Activated CD4-positive, alpha-beta T cell treated with anti-CD3 and anti-CD28 coated beads for 36 hours (primary cell): ENCODE measurements around the gene SLC50A1. TPM values are rescaled to one million over a fixed set of nuclear protein-coding genes. Genes with fewer than 3 reads are reported as not detected.
A peak's percentile ranks its signal among the peaks of the same experiment; 100 is the strongest.
"Not testable (repeated sequence)": the region's sequence is repeated elsewhere in the genome, so short reads cannot be mapped to it uniquely, and the experiment has no call there.

Experiments
- ATAC-seq: fragments of 200-7000 bp; cut with Tn5 transposase; one replicate; pipeline ENCODE4 v1.10.0; 2021; ENCODE audit warnings: mild to moderate bottlenecking, moderate library complexity
- CTCF ChIA-PET: fragments of 350-600 bp; sonication (Branson Sonifier 250); formaldehyde crosslinking; loops from one replicate; lab custom pipeline; 2021; ENCODE audit warnings: antibody characterized with exemption; lab: Charles Lee
- POLR2A ChIA-PET: fragments of 350-600 bp; sonication (Branson Sonifier 250); formaldehyde crosslinking; loops from one replicate; lab custom pipeline; 2021; ENCODE audit warnings: antibody characterized with exemption, inconsistent platforms; lab: Charles Lee
- DNase-seq: peaks from one replicate; pipeline ENCODE4 v3.0.0-alpha.2; 2020
- H3K27ac Mint-ChIP-seq: one replicate; pipeline ENCODE4 v1.8.0; 2021; ENCODE audit warnings: mixed read lengths
- H3K27me3 Mint-ChIP-seq: one replicate; pipeline ENCODE4 v1.8.0; 2021; ENCODE audit warnings: mixed read lengths
- H3K36me3 Mint-ChIP-seq: one replicate; pipeline ENCODE4 v1.8.0; 2021; ENCODE audit warnings: low read depth, mixed read lengths
- H3K4me1 Mint-ChIP-seq: one replicate; pipeline ENCODE4 v1.8.0; 2021; ENCODE audit warnings: mixed read lengths
- H3K4me3 Mint-ChIP-seq: one replicate; pipeline ENCODE4 v1.8.0; 2021; ENCODE audit warnings: mild to moderate bottlenecking, moderate library complexity, mixed read lengths
- H3K9me3 Mint-ChIP-seq: one replicate; pipeline ENCODE4 v1.8.0; 2021; ENCODE audit warnings: low read depth, mixed read lengths
- intact Hi-C, 2 experiments: fragments of 100-400 bp; cut with DNase I in 1 of 2; cut with micrococcal nuclease in 1 of 2; formaldehyde crosslinking; loops; one replicate each; pipeline versions ENCODE4 v1.14.2 to v1.15.1; 2022 to 2024; cut with DNase I, micrococcal nuclease
- total RNA-seq, 2 experiments: library from RNA; stranded (reverse); gene quantifications; one replicate each; pipeline ENCODE4 v1.2.3, GENCODE V29; 2021

The SLC50A1 gene
- total RNA-seq, 2 experiments from 2014 or later = 50.2 to 58.0 TPM

DNA sequence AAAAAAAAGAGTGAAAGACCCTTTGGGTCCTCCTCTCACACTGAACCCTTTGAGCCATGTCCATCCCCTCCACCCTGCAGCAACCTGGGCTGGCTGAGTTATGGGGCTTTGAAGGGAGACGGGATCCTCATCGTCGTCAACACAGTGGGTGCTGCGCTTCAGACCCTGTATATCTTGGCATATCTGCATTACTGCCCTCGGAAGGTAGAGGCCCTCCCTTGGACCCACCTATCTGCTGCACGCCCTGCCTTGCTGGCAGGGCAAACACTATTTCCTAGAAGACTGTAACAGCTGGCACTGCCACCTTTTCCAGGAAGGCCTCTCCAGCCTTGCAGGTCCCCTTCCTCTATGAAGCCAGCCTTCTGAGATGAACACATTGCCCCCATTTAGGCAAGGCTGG is 1.1 kb downstream of the SLC50A1 start:
- ATAC-seq = no peak
- H3K4me1 Mint-ChIP-seq = peaks cover 37% of the 10 kb centered on the region
- peak overlapping the region; percentile 96 for H3K4me3 Mint-ChIP-seq
- no peaks in the 10 kb centered on the region for H3K9me3 Mint-ChIP-seq
- H3K36me3 Mint-ChIP-seq = peaks cover 34% of the 10 kb centered on the region
- intact Hi-C loops = loop anchor here in 1 of 2 experiments (5.0 kb wide), 5 partner anchors 179 to 914 kb away; partner anchors contain the start of genes GON4L, PBXIP1, RUSC1 and SYT11
- H3K27ac Mint-ChIP-seq = peak overlapping the region; percentile 97
- DNase-seq = peak; percentile 30
- CTCF ChIA-PET = interaction anchor here (0.6 to 3.7 kb wide), 5 partner anchors 36 to 138 kb away, joined by 3 to 28 read pairs (median 3); partner anchors contain the start of genes KRTCAP2 and TRIM46
- H3K27me3 Mint-ChIP-seq = no peaks in the 10 kb centered on the region
- POLR2A ChIA-PET = interaction anchor here (1.4 kb wide), 1 partner anchor 36 kb away, joined by 5 read pairs; the partner anchor contains the start of gene KRTCAP2

DNA sequence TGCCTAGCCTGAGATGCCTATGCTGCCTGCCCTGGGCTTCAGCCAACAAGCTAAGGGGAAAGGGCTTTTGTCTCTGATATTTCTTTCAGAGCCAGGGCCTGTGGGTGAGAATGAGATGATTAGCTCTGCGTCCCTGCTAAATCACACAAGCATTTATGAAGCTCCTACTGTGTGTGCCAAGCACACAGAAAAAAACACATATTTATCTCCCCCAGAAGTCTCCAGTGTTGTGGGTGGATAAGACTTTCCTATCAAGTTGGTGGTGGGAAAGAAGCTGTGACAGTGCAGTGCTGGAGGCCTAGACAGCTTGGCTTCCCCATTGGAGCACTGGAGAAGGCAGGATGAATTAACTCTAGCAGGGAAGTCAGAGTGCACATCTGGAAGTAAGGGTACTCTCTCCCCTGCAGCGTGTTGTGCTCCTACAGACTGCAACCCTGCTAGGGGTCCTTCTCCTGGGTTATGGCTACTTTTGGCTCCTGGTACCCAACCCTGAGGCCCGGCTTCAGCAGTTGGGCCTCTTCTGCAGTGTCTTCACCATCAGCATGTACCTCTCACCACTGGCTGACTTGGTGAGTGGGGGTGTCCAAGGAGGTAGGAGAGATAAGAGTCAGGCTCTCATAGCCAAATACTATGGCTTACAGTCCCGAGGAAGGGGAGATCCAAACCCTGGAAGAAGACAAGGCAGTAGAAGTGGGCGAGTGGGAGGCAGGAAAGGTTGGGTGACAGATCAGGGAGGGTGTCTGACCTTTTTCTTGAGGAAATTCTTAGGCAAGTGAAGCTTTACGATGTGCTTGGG is 1.7 kb downstream of the SLC50A1 start:
- intact Hi-C loops = loop anchor here in 1 of 2 experiments (5.0 kb wide), 5 partner anchors 180 to 915 kb away; partner anchors contain the start of genes GON4L, PBXIP1, RUSC1 and SYT11
- Mint-ChIP-seq H3K27me3 (no peaks in the 10 kb centered on the region), H3K27ac (peak overlapping the region; percentile 97), H3K9me3 (no peaks in the 10 kb centered on the region), H3K4me3 (peak overlapping the region; percentile 96), H3K36me3 (peaks cover 34% of the 10 kb centered on the region), H3K4me1 (peaks cover 37% of the 10 kb centered on the region)
- CTCF ChIA-PET = interaction anchor here (0.6 to 3.7 kb wide), 7 partner anchors 36 to 138 kb away, joined by 3 to 28 read pairs (median 4); partner anchors contain the start of genes KRTCAP2 and TRIM46
- ATAC-seq (no peak), DNase-seq (no peak)
- POLR2A ChIA-PET = no interaction called here

DNA sequence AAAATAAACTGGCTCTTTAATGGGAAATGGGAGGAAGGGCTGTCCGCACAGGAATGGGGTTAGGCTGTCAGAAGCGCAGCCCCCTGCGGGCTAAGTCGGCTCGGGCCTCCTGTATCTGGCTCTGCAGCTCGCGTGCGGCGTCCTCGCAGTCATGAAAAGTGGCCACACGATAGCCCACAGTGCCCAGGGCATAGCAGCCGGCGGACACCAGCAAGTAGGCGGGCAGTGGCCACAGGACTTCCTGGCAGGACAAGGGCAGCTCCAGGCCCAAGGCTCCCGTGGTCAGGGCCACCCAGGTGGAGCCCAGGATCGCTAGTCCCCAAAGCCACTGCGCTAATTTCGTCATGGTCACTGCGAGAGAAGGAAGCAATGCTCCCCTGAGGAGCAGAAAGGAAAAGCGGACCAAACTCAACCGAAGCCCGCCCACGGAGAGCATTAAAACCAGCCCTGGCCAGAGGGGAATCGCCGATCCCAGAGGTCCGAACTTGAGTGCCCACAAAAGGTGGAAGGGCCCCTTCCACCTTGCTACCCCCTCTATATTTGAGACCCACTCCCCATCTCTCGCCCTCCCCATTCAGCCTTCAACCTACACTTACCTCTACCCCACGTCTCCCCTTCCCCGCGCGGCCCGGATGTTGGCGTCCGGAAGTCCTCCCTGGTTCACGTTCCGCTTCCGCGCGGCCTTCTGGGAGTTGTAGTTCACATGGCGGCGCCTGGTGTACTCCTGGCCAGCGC is 4.4 kb downstream of the SLC50A1 start, which contains the start of gene DPM3:
TSS of gene DPM3 (minus strand) at position 637 of the 735 bp plus-strand sequence. CDS start at position 346, 291 bp downstream.
- ChIA-PET POLR2A (interaction anchor here (0.6 kb wide), 1 partner anchor 35 kb away, joined by 3 read pairs; no protein-coding TSS in a partner anchor), CTCF (interaction anchor here (0.7 to 2.0 kb wide), 6 partner anchors 28 to 1321 kb away, joined by 3 to 7 read pairs (median 4); partner anchors contain the start of gene KRTCAP2)
- peak within 1 kb of the TSS; percentile 91 for H3K4me3 Mint-ChIP-seq
- peaks cover 33% of the 10 kb centered on the region for H3K36me3 Mint-ChIP-seq
- ATAC-seq (peak; percentile 82), DNase-seq (peak; percentile 96)
- intact Hi-C loops = loop anchor here (1.0 to 5.0 kb wide), 8 partner anchors 33 to 918 kb away; partner anchors contain the start of genes KRTCAP2 (in 2 of the 2), TRIM46 (in 2 of the 2), GON4L (in 1 of the 2) and PBXIP1 (in 1 of the 2)
- H3K27me3 Mint-ChIP-seq = no peaks in the 10 kb centered on the region
- peaks cover 31% of the 10 kb centered on the region for H3K4me1 Mint-ChIP-seq
- peak within 1 kb of the TSS; percentile 90 for H3K27ac Mint-ChIP-seq
- H3K9me3 Mint-ChIP-seq = no peaks in the 10 kb centered on the region

DNA sequence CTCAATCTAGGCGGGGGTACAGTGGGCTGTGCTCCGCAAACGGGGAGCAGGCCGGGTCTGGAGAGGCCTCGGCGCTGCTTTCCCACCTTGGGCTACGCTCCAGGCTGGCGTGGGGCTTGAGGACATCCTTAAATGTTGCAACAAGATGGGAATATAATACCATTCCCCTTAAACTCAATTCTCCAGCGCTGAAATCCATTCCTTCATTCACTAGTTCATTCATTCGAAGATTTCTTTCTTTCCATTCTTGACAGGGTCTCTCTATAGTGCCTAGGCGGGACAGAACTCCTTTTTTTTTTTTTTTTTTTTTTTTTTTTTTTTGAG is 4.9 kb downstream of the SLC50A1 start:
- POLR2A ChIA-PET = interaction anchor here (0.6 to 0.7 kb wide), 2 partner anchors 35 to 167 kb away, joined by 3 to 4 read pairs; no protein-coding TSS in a partner anchor
- no peaks in the 10 kb centered on the region for H3K9me3 Mint-ChIP-seq
- peaks cover 29% of the 10 kb centered on the region for H3K4me1 Mint-ChIP-seq
- ATAC-seq (no peak), DNase-seq (no peak)
- peak overlapping the region; percentile 90 for H3K27ac Mint-ChIP-seq
- H3K36me3 Mint-ChIP-seq = peaks cover 30% of the 10 kb centered on the region
- peaks cover 2% of the 10 kb centered on the region for H3K27me3 Mint-ChIP-seq
- peak overlapping the region; percentile 91 for H3K4me3 Mint-ChIP-seq
- CTCF ChIA-PET = interaction anchor here (0.7 to 2.0 kb wide), 4 partner anchors 27 to 918 kb away, joined by 3 to 7 read pairs (median 5); partner anchors contain the start of gene KRTCAP2
- intact Hi-C loops = loop anchor here (1.0 to 2.0 kb wide), 3 partner anchors 32 to 55 kb away; partner anchors contain the start of genes KRTCAP2 (in 2 of the 2) and TRIM46 (in 2 of the 2)

DNA sequence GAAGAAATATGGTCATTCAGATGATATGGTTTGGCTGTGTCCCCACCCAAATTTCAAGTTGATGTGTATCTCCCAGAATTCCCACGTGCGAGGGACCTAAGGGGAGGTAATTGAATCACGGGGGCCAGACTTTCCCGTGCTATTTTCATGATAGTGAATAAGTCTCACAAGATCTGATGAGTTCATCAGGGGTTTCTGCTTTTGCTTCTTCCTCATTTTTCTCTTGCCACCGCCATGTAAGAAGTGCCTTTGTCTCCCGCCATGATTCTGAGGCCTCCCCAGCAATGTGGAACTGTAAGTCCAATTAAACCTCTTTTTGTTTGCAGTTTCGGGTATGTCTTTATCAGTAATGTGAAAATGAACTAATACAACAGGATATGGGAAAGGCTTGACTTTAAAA is 6.1 kb downstream of the SLC50A1 start:
- H3K36me3 Mint-ChIP-seq = peaks cover 26% of the 10 kb centered on the region
- no peaks in the 10 kb centered on the region for H3K9me3 Mint-ChIP-seq
- ATAC-seq (no peak), DNase-seq (no peak)
- intact Hi-C loops = loop anchor here in 1 of 2 experiments (2.0 kb wide), 1 partner anchor 31 kb away; the partner anchor contains the start of genes KRTCAP2 and TRIM46
- no peak overlapping the region for H3K4me3 Mint-ChIP-seq
- H3K27me3 Mint-ChIP-seq = peaks cover 3% of the 10 kb centered on the region
- H3K4me1 Mint-ChIP-seq = peaks cover 27% of the 10 kb centered on the region
- POLR2A ChIA-PET = no interaction called here
- CTCF ChIA-PET = interaction anchor here (0.6 to 2.3 kb wide), 3 partner anchors 11 to 50 kb away, joined by 3 to 10 read pairs (median 5); no protein-coding TSS in a partner anchor
- no peak overlapping the region for H3K27ac Mint-ChIP-seq

DNA sequence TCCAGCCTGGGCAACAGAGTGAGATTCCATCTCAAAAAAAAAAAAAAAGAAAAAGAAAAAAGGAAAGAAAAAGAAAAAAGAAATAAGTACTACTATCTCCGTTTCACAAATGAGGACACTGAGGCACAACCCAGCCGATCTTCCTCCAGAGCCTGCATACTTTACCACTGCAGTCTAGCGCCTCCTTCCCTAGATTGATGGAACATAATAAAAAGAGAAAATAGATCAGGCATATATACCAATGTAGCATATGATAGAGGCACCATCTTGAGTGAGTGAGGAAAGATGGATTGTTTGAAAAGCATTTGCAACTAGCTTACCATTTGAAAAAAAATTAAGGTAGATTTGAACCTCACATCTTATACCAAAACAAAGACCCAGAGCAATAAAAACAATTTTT is 9.8 kb downstream of the SLC50A1 start:
- ChIA-PET POLR2A (no interaction called here), CTCF (interaction anchor here (0.6 to 1.3 kb wide), 3 partner anchors 54 to 295 kb away, joined by 3 to 5 read pairs (median 4); no protein-coding TSS in a partner anchor)
- ATAC-seq (no peak), DNase-seq (no peak)
- Mint-ChIP-seq H3K9me3 (no peaks in the 10 kb centered on the region), H3K36me3 (no peaks in the 10 kb centered on the region), H3K4me3 (no peak overlapping the region), H3K4me1 (peaks cover 8% of the 10 kb centered on the region), H3K27me3 (peaks cover 6% of the 10 kb centered on the region), H3K27ac (no peak overlapping the region)
- intact Hi-C loops = no loop called here

DNA sequence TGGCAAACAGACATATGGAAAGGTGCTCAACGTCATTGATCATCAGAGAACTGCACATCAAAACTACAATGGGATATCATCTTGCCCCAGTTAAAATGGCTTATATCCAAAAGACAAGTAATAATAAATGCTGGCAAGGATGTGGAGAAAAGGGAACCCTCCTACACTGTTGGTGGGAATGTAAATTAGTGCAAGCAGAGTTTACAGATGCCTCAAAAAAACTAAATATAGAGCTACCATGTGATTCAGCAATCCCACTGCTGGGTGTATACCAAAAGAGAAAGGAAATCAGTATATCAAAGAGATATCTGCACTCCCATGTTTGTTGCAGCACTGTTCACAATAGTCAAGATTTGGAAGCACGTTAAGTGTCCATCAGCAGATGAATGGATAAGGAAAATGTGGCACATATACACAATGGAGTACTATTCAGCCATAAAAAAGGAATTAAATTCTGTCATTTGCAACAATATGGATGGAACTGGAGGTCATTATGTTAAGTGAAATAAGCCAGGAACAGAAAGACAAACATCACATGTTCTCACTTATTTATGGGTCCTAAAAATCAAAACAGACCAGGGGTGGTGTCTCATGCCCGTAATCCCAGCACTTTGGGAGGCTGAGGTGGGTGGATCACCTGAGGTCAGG is 20.5 kb downstream of the SLC50A1 start:
- H3K36me3 Mint-ChIP-seq, H3K4me3 Mint-ChIP-seq, H3K27ac Mint-ChIP-seq, DNase-seq, H3K9me3 Mint-ChIP-seq, intact Hi-C loops, H3K4me1 Mint-ChIP-seq, POLR2A ChIA-PET, ATAC-seq, H3K27me3 Mint-ChIP-seq: not testable (repeated sequence)
- CTCF ChIA-PET = interaction anchor here (1.5 kb wide), 1 partner anchor 10 kb away, joined by 4 read pairs; no protein-coding TSS in a partner anchor

DNA sequence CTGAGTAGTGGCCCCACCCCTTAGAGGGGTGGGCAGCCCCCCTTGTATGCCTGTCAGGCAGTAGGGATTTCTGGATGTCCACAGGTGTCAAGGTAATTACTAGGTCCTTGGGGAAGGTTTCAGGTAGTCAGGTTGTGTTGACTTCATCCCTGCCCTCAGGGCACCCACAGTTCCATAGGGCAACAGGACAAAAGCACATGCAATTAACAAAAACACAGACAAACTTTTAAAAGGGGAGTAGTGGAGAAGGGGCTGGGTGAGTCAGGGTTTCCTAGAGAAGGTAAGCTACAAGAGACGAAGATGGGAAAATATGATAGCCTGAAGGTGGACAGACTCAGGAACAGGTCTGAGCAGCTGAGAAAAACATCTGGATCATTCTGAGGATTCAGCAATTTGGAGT is 23.3 kb downstream of the SLC50A1 start:
- no peak for ATAC-seq
- no peak for DNase-seq
- no peaks in the 10 kb centered on the region for H3K9me3 Mint-ChIP-seq
- ChIA-PET POLR2A (no interaction called here), CTCF (interaction anchor here (1.0 kb wide), 1 partner anchor 67 kb away, joined by 3 read pairs; no protein-coding TSS in a partner anchor)
- no peaks in the 10 kb centered on the region for H3K27me3 Mint-ChIP-seq
- no peak overlapping the region for H3K27ac Mint-ChIP-seq
- no peak overlapping the region for H3K4me3 Mint-ChIP-seq
- intact Hi-C loops = no loop called here
- no peaks in the 10 kb centered on the region for H3K36me3 Mint-ChIP-seq
- H3K4me1 Mint-ChIP-seq = no peaks in the 10 kb centered on the region

DNA sequence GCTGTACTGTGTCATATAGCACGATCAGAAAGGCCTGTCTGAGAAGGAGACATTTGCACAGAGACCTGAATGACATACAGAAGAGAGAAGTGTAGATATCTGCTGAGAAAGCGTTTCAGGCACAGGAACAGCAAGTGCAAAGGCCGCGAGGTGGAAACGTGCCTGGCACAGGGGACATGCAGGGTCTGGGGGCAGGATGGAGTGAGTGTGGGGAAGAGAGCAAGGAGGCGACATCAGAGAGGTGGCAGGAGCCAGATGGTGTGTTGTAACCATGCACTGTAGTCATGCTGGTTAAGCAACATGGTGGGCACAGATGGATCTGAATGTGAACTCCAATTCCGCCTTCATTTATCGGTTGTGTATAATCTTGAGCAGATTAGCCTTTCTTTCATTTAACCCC is 24.5 kb downstream of the SLC50A1 start:
- intact Hi-C loops = no loop called here
- H3K9me3 Mint-ChIP-seq = no peaks in the 10 kb centered on the region
- ChIA-PET CTCF (interaction anchor here (1.0 kb wide), 2 partner anchors 12 to 69 kb away, joined by 3 read pairs; partner anchors contain the start of gene KRTCAP2), POLR2A (no interaction called here)
- H3K36me3 Mint-ChIP-seq = no peaks in the 10 kb centered on the region
- H3K4me3 Mint-ChIP-seq = no peak overlapping the region
- no peaks in the 10 kb centered on the region for H3K27me3 Mint-ChIP-seq
- no peaks in the 10 kb centered on the region for H3K4me1 Mint-ChIP-seq
- no peak overlapping the region for H3K27ac Mint-ChIP-seq
- DNase-seq (no peak), ATAC-seq (no peak)

DNA sequence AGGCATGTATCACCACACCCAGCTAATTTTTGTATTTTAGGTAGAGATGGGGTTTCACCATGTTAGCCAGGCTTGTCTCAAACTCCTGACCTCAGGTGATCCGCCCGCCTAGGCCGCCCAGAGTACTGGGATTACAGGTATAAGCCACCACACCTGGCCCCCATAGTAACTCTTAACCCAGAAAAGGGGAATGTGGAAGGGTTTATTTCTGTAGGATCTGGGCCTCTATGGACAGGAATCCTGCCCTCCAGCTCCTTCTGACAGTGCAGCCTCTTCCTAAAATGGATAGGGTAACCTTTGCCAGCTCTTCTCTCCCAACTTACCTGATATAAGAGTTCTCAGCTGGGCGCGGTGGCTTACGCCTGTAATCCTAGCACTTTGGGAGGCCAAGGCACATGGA is 27.0 kb downstream of the SLC50A1 start:
- H3K4me3 Mint-ChIP-seq, H3K4me1 Mint-ChIP-seq, POLR2A ChIA-PET, H3K27ac Mint-ChIP-seq, H3K27me3 Mint-ChIP-seq, ATAC-seq, intact Hi-C loops, H3K9me3 Mint-ChIP-seq, DNase-seq, H3K36me3 Mint-ChIP-seq: not testable (repeated sequence)
- CTCF ChIA-PET = interaction anchor here (0.6 to 1.3 kb wide), 3 partner anchors 10 to 71 kb away, joined by 3 to 10 read pairs (median 5); partner anchors contain the start of gene KRTCAP2
